TTC549 (cell line): ENCODE results near the gene TEAD3.

Source experiments
- FAIRE-seq: peaks from 2 replicates; lab custom pipeline; 2012; peaks lifted over from hg19 to GRCh38; lab: Jason Lieb, UNC

TEAD3 gene

GRCh38 chr6:35491558-35492257 is 5.2 kb downstream of the TEAD3 start:
- FAIRE-seq, result no peak

- FAIRE-seq, result no peak
Measured at GRCh38 chr6:35490821-35491557, 5.9 kb downstream of the TEAD3 start.

GRCh38 chr6:35489995-35490791 is 6.7 kb downstream of the TEAD3 start:
- no peak for FAIRE-seq

GRCh38 chr6:35489066-35489465 is 7.8 kb downstream of the TEAD3 start:
- FAIRE-seq, result no peak

GRCh38 chr6:35488517-35488862 is 8.4 kb downstream of the TEAD3 start:
- no peak for FAIRE-seq

GRCh38 chr6:35487658-35488516 is 9.0 kb downstream of the TEAD3 start:
- FAIRE-seq, result no peak

GRCh38 chr6:35486005-35486925 is 10.6 kb downstream of the TEAD3 start:
- no peak for FAIRE-seq

- FAIRE-seq, result no peak
Measured at GRCh38 chr6:35485402-35485877, 11.4 kb downstream of the TEAD3 start.

GRCh38 chr6:35484921-35485392 is 11.9 kb downstream of the TEAD3 start:
- FAIRE-seq, result no peak

GRCh38 chr6:35483893-35484645 is 12.8 kb downstream of the TEAD3 start:
- no peak for FAIRE-seq

GRCh38 chr6:35483490-35483889 is 13.4 kb downstream of the TEAD3 start:
- FAIRE-seq, result no peak

- FAIRE-seq, result no peak
Measured at GRCh38 chr6:35483062-35483461, 13.8 kb downstream of the TEAD3 start.

GRCh38 chr6:35481226-35481625 is 15.7 kb downstream of the TEAD3 start:
- no peak for FAIRE-seq

GRCh38 chr6:35480176-35480575 is 16.7 kb downstream of the TEAD3 start:
- FAIRE-seq, result no peak

- no peak for FAIRE-seq
Measured at GRCh38 chr6:35478259-35478658, 18.6 kb downstream of the TEAD3 start.

GRCh38 chr6:35477551-35478179 is 19.2 kb downstream of the TEAD3 start:
- FAIRE-seq, result no peak

- no peak for FAIRE-seq
Measured at GRCh38 chr6:35477028-35477427, 19.9 kb downstream of the TEAD3 start.

GRCh38 chr6:35476004-35476403 is 20.9 kb downstream of the TEAD3 start:
- no peak for FAIRE-seq

- FAIRE-seq, result no peak
Measured at GRCh38 chr6:35475573-35475972, 21.3 kb downstream of the TEAD3 start.
